Small intestine (tissue), 4 donors: ENCODE measurements around the gene NPBWR2. TPM values are rescaled to one million over a fixed set of nuclear protein-coding genes. Genes with fewer than 3 reads are reported as not detected.

Experiments
- polyA plus RNA-seq, 4 donors: library from polyadenylated mRNA; stranded (reverse) in 3 of 4; unstranded in 1 of 4; fragments of 200-250 nt in 3 of 4; fragments of 120-200 nt in 1 of 4; gene quantifications; one replicate each; pipeline versions ENCODE4 v1.2.1 to v1.2.3, GENCODE V29; 2013
- donor health status: healthy with polysubstance abuse.
- donor health status: Bipolar disorder and iron deficiency.
- donor health status: healthy.

The NPBWR2 gene
- polyA plus RNA-seq, 4 donors = not detected

Other genes starting within 250 kb of the NPBWR2 start
- under 1 TPM in 2 of 4 donors, not detected in 2; 0.34 to 0.67 TPM for gene ABHD16B, start 246.1 kb downstream of the NPBWR2 start, polyA plus RNA-seq
- gene TPD52L2, start 242.3 kb downstream of the NPBWR2 start, polyA plus RNA-seq = 10 to 100 TPM; 65.6 to 87.7 (median 70.0) TPM
- gene DNAJC5, start 212.4 kb downstream of the NPBWR2 start, polyA plus RNA-seq = 10 to 100 TPM; 20.6 to 52.3 (median 40.3) TPM
- gene UCKL1, start 151.1 kb downstream of the NPBWR2 start, polyA plus RNA-seq = 100 to 1,000 TPM in 1 of 4 donors, 10 to 100 TPM in 3; 47.1 to 131 (median 64.9) TPM
- gene ZNF512B, start 137.6 kb downstream of the NPBWR2 start, polyA plus RNA-seq = 1 to 10 TPM; 2.5 to 5.0 (median 3.6) TPM
- 1 to 10 TPM; 3.6 to 7.3 (median 5.2) TPM for gene SAMD10, start 127.9 kb downstream of the NPBWR2 start, polyA plus RNA-seq
- gene PRPF6, start 126.4 kb downstream of the NPBWR2 start, polyA plus RNA-seq = 10 to 100 TPM; 35.3 to 61.2 (median 48.1) TPM
- 1 to 10 TPM in 3 of 4 donors, under 1 TPM in 1; 0.91 to 2.4 (median 1.6) TPM for gene C20orf204, start 71.4 kb downstream of the NPBWR2 start, polyA plus RNA-seq
- 10 to 100 TPM in 1 of 4 donors, 1 to 10 TPM in 2, under 1 TPM in 1; 0.67 to 26.8 (median 2.9) TPM for gene SOX18, start 57.9 kb downstream of the NPBWR2 start, polyA plus RNA-seq
- 10 to 100 TPM in 2 of 4 donors, 1 to 10 TPM in 2; 7.8 to 28.5 (median 12.6) TPM for gene TCEA2, start 44.4 kb downstream of the NPBWR2 start, polyA plus RNA-seq
- 10 to 100 TPM in 1 of 4 donors, 1 to 10 TPM in 3; 1.8 to 10.8 (median 6.2) TPM for gene RGS19, start 28.0 kb downstream of the NPBWR2 start, polyA plus RNA-seq
- gene OPRL1, start 27.5 kb downstream of the NPBWR2 start, polyA plus RNA-seq = under 1 TPM in 2 of 4 donors, not detected in 2; 0.30 to 0.61 TPM
- under 1 TPM in 1 of 4 donors, not detected in 3; 0.09 TPM for gene LKAAEAR1, start 23.2 kb downstream of the NPBWR2 start, polyA plus RNA-seq
- under 1 TPM in 2 of 4 donors, not detected in 2; 0.63 to 0.77 TPM for gene MYT1, start 56.9 kb upstream of the NPBWR2 start, polyA plus RNA-seq
- gene PCMTD2, start 148.2 kb upstream of the NPBWR2 start, polyA plus RNA-seq = 10 to 100 TPM; 15.7 to 80.0 (median 21.1) TPM